ENCODE measurements around the gene AGAP3.

Gene AGAP3

GRCh38 chr7:151043959-151044358 lies 42.3 kb upstream of the AGAP3 start:
- H3K4me3 ChIP-seq (ENCODE audit: low read depth, low read length) = no peak overlapping the region
- DNase-seq (ENCODE audit: low read depth) = no peak
- TF ChIP-seq POLR2A (IDR thresholded peaks at IDR 0.05; ENCODE audit: extremely low read depth, insufficient read length) (no peak), MAX (IDR thresholded peaks at IDR 0.05; ENCODE audit: low read depth, low read length) (no peak), CTCF (IDR thresholded peaks at IDR 0.05; ENCODE audit: low read depth, low read length) (no peak), MYC (IDR thresholded peaks at IDR 0.05; ENCODE audit: low read depth, low read length) (no peak)

- H3K4me3 ChIP-seq (ENCODE audit: low read depth, low read length) = no peak overlapping the region
- DNase-seq (ENCODE audit: low read depth) = no peak
- no peak for TF ChIP-seq CTCF (IDR thresholded peaks at IDR 0.05; ENCODE audit: low read depth, low read length)
- TF ChIP-seq MYC (IDR thresholded peaks at IDR 0.05; ENCODE audit: low read depth, low read length) = no peak
- TF ChIP-seq MAX (IDR thresholded peaks at IDR 0.05; ENCODE audit: low read depth, low read length) = no peak
- no peak for TF ChIP-seq POLR2A (IDR thresholded peaks at IDR 0.05; ENCODE audit: extremely low read depth, insufficient read length)
Observed at GRCh38 chr7:151045262-151045661, 41.0 kb upstream of the AGAP3 start.

- TF ChIP-seq POLR2A (IDR thresholded peaks at IDR 0.05; ENCODE audit: extremely low read depth, insufficient read length) (no peak), CTCF (IDR thresholded peaks at IDR 0.05; ENCODE audit: low read depth, low read length) (no peak), MYC (IDR thresholded peaks at IDR 0.05; ENCODE audit: low read depth, low read length) (no peak), MAX (IDR thresholded peaks at IDR 0.05; ENCODE audit: low read depth, low read length) (no peak)
- no peak overlapping the region for H3K4me3 ChIP-seq (ENCODE audit: low read depth, low read length)
- DNase-seq (ENCODE audit: low read depth) = no peak
Observed at GRCh38 chr7:151045967-151046366, 40.3 kb upstream of the AGAP3 start.

- H3K4me3 ChIP-seq (ENCODE audit: low read depth, low read length) = no peak overlapping the region
- no peak for DNase-seq (ENCODE audit: low read depth)
- TF ChIP-seq MAX (IDR thresholded peaks at IDR 0.05; ENCODE audit: low read depth, low read length) (no peak), POLR2A (IDR thresholded peaks at IDR 0.05; ENCODE audit: extremely low read depth, insufficient read length) (no peak), CTCF (IDR thresholded peaks at IDR 0.05; ENCODE audit: low read depth, low read length) (no peak), MYC (IDR thresholded peaks at IDR 0.05; ENCODE audit: low read depth, low read length) (no peak)
Observed at GRCh38 chr7:151046603-151047573, 39.4 kb upstream of the AGAP3 start.

- no peak for DNase-seq (ENCODE audit: low read depth)
- no peak within 1 kb of the TSS for H3K4me3 ChIP-seq (ENCODE audit: low read depth, low read length)
- no peak for TF ChIP-seq POLR2A (IDR thresholded peaks at IDR 0.05; ENCODE audit: extremely low read depth, insufficient read length)
- no peak for TF ChIP-seq MAX (IDR thresholded peaks at IDR 0.05; ENCODE audit: low read depth, low read length)
- no peak for TF ChIP-seq MYC (IDR thresholded peaks at IDR 0.05; ENCODE audit: low read depth, low read length)
- no peak for TF ChIP-seq CTCF (IDR thresholded peaks at IDR 0.05; ENCODE audit: low read depth, low read length)
Observed at GRCh38 chr7:151047976-151048815, 38.1 kb upstream of the AGAP3 start, which contains the start of gene ASIC3. TSS of gene ASIC3 (plus strand) at chr7:151048531. CDS start at chr7:151048886, 355 bp downstream.
